ENCODE data around the gene TRAF7.
"Not testable (repeated sequence)": the region's sequence is repeated elsewhere in the genome, so short reads cannot be mapped to it uniquely, and the experiment has no call there.

The TRAF7 gene

GRCh38 chr16:2117960-2118722 is 37.4 kb upstream of the TRAF7 start:
- no CpG with 5 or more reads among the region's 35 CpGs for WGBS, 2 donors (ENCODE audit: extremely low coverage in 2 of 2, insufficient read length in 2 of 2, insufficient replicate concordance in 1 of 2)
- not testable (repeated sequence) for H3K4me1 ChIP-seq (ENCODE audit: control insufficient read depth in 2 of 2, insufficient read depth in 1 of 2, low read depth in 1 of 2, low read length in 2 of 2); H3K23ac ChIP-seq (ENCODE audit: low read depth, low read length, poor library complexity); H3K4me3 ChIP-seq (ENCODE audit: low read length in 2 of 2); H4K8ac ChIP-seq (ENCODE audit: low read depth, low read length); H4K91ac ChIP-seq (ENCODE audit: low read depth, low read length, poor library complexity); H3K36me3 ChIP-seq (replicated peaks in 1 of 2; ENCODE audit: control insufficient read depth in 2 of 2, insufficient read depth in 2 of 2, low read length in 2 of 2); H2AFZ ChIP-seq (ENCODE audit: low read length); H3K27me3 ChIP-seq (ENCODE audit: control insufficient read depth in 3 of 3, insufficient read depth in 3 of 3, low read depth in 1 of 3, low read length in 3 of 3); H2BK15ac ChIP-seq (ENCODE audit: low read length); H2BK120ac ChIP-seq (ENCODE audit: low read depth, low read length); H3K27ac ChIP-seq (replicated peaks; ENCODE audit: low read length); H3K4me2 ChIP-seq (ENCODE audit: insufficient read depth, low read length, poor library complexity, severe bottlenecking); H3K79me1 ChIP-seq (ENCODE audit: low read depth, low read length); H3K9ac ChIP-seq (ENCODE audit: low read depth, low read length, poor library complexity); H3K18ac ChIP-seq (ENCODE audit: low read length); H3K4ac ChIP-seq (ENCODE audit: low read length); H2BK12ac ChIP-seq (ENCODE audit: low read length); H2AK5ac ChIP-seq (ENCODE audit: low read depth, low read length); DNase-seq (ENCODE audit: low spot score); H2BK5ac ChIP-seq (ENCODE audit: low read length); H3K14ac ChIP-seq (ENCODE audit: low read length); H3K9me3 ChIP-seq (replicated peaks in 1 of 2; ENCODE audit: control insufficient read depth in 2 of 2, insufficient read depth in 1 of 2, low read depth in 1 of 2, low read length in 2 of 2)

GRCh38 chr16:2121325-2121724 is 34.3 kb upstream of the TRAF7 start:
- not testable (repeated sequence) for H3K23ac ChIP-seq (ENCODE audit: low read depth, low read length, poor library complexity); H3K27me3 ChIP-seq (ENCODE audit: control insufficient read depth in 3 of 3, insufficient read depth in 3 of 3, low read depth in 1 of 3, low read length in 3 of 3); H2BK5ac ChIP-seq (ENCODE audit: low read length); H4K91ac ChIP-seq (ENCODE audit: low read depth, low read length, poor library complexity); DNase-seq (ENCODE audit: low spot score); H3K4me2 ChIP-seq (ENCODE audit: insufficient read depth, low read length, poor library complexity, severe bottlenecking); H2BK12ac ChIP-seq (ENCODE audit: low read length); H3K36me3 ChIP-seq (replicated peaks in 1 of 2; ENCODE audit: control insufficient read depth in 2 of 2, insufficient read depth in 2 of 2, low read length in 2 of 2); H3K14ac ChIP-seq (ENCODE audit: low read length); H3K27ac ChIP-seq (replicated peaks; ENCODE audit: low read length); H4K8ac ChIP-seq (ENCODE audit: low read depth, low read length); H2AK5ac ChIP-seq (ENCODE audit: low read depth, low read length); H3K4me3 ChIP-seq (ENCODE audit: low read length in 2 of 2); H3K18ac ChIP-seq (ENCODE audit: low read length); H3K9ac ChIP-seq (ENCODE audit: low read depth, low read length, poor library complexity); H2BK120ac ChIP-seq (ENCODE audit: low read depth, low read length); H3K4ac ChIP-seq (ENCODE audit: low read length); H2BK15ac ChIP-seq (ENCODE audit: low read length); H3K9me3 ChIP-seq (replicated peaks in 1 of 2; ENCODE audit: control insufficient read depth in 2 of 2, insufficient read depth in 1 of 2, low read depth in 1 of 2, low read length in 2 of 2); H2AFZ ChIP-seq (ENCODE audit: low read length); H3K79me1 ChIP-seq (ENCODE audit: low read depth, low read length)
- WGBS, 2 donors (ENCODE audit: extremely low coverage in 2 of 2, insufficient read length in 2 of 2, insufficient replicate concordance in 1 of 2) = no CpG with 5 or more reads among the region's 9 CpGs
- peaks cover 7 to 11% of the 10 kb centered on the region in 2 donors for H3K4me1 ChIP-seq (ENCODE audit: control insufficient read depth in 2 of 2, insufficient read depth in 1 of 2, low read depth in 1 of 2, low read length in 2 of 2)

- H3K36me3 ChIP-seq (replicated peaks in 1 of 2; ENCODE audit: control insufficient read depth in 2 of 2, insufficient read depth in 2 of 2, low read length in 2 of 2) = no peaks in the 10 kb centered on the region
- H3K4ac ChIP-seq (ENCODE audit: low read length) = no peak overlapping the region
- DNase-seq (ENCODE audit: low spot score) = no peak
- peaks cover 7 to 11% of the 10 kb centered on the region in 2 donors for H3K4me1 ChIP-seq (ENCODE audit: control insufficient read depth in 2 of 2, insufficient read depth in 1 of 2, low read depth in 1 of 2, low read length in 2 of 2)
- H3K9ac ChIP-seq (ENCODE audit: low read depth, low read length, poor library complexity) = no peak overlapping the region
- peaks cover 6% of the 10 kb centered on the region for H3K79me1 ChIP-seq (ENCODE audit: low read depth, low read length)
- H3K14ac ChIP-seq (ENCODE audit: low read length) = peak overlapping the region; percentile 21
- no peak overlapping the region for H2AFZ ChIP-seq (ENCODE audit: low read length)
- H3K27me3 ChIP-seq (ENCODE audit: control insufficient read depth in 3 of 3, insufficient read depth in 3 of 3, low read depth in 1 of 3, low read length in 3 of 3) = no peaks in the 10 kb centered on the region
- no CpG with 5 or more reads among the region's 19 CpGs for WGBS, 2 donors (ENCODE audit: extremely low coverage in 2 of 2, insufficient read length in 2 of 2, insufficient replicate concordance in 1 of 2)
- H3K4me3 ChIP-seq (ENCODE audit: low read length in 2 of 2) = no peak overlapping the region
- no peak overlapping the region for H2BK120ac ChIP-seq (ENCODE audit: low read depth, low read length)
- no peak overlapping the region for H4K8ac ChIP-seq (ENCODE audit: low read depth, low read length)
- H2BK5ac ChIP-seq (ENCODE audit: low read length) = no peak overlapping the region
- no peak overlapping the region for H2AK5ac ChIP-seq (ENCODE audit: low read depth, low read length)
- no peak overlapping the region for H3K4me2 ChIP-seq (ENCODE audit: insufficient read depth, low read length, poor library complexity, severe bottlenecking)
- no peak overlapping the region for H3K18ac ChIP-seq (ENCODE audit: low read length)
- H3K9me3 ChIP-seq (replicated peaks in 1 of 2; ENCODE audit: control insufficient read depth in 2 of 2, insufficient read depth in 1 of 2, low read depth in 1 of 2, low read length in 2 of 2) = no peaks in the 10 kb centered on the region
- H2BK15ac ChIP-seq (ENCODE audit: low read length) = no peak overlapping the region
- H3K23ac ChIP-seq (ENCODE audit: low read depth, low read length, poor library complexity) = no peak overlapping the region
- H3K27ac ChIP-seq (replicated peaks; ENCODE audit: low read length) = no peak overlapping the region
- H4K91ac ChIP-seq (ENCODE audit: low read depth, low read length, poor library complexity) = no peak overlapping the region
- no peak overlapping the region for H2BK12ac ChIP-seq (ENCODE audit: low read length)
These were observed 33.7 kb upstream of the TRAF7 start for GRCh38 chr16:2121853-2122252.

GRCh38 chr16:2122429-2122828 is 33.2 kb upstream of the TRAF7 start:
- Histone ChIP-seq H4K91ac (ENCODE audit: low read depth, low read length, poor library complexity) (peak overlapping the region; percentile 64), H3K4me1 (ENCODE audit: control insufficient read depth in 2 of 2, insufficient read depth in 1 of 2, low read depth in 1 of 2, low read length in 2 of 2) (peaks cover 7 to 15% of the 10 kb centered on the region in 2 donors), H3K9me3 (replicated peaks in 1 of 2; ENCODE audit: control insufficient read depth in 2 of 2, insufficient read depth in 1 of 2, low read depth in 1 of 2, low read length in 2 of 2) (no peaks in the 10 kb centered on the region), H3K23ac (ENCODE audit: low read depth, low read length, poor library complexity) (no peak overlapping the region), H3K4me3 (ENCODE audit: low read length in 2 of 2) (no peak overlapping the region), H3K9ac (ENCODE audit: low read depth, low read length, poor library complexity) (no peak overlapping the region), H3K4me2 (ENCODE audit: insufficient read depth, low read length, poor library complexity, severe bottlenecking) (no peak overlapping the region), H2BK5ac (ENCODE audit: low read length) (no peak overlapping the region), H3K79me1 (ENCODE audit: low read depth, low read length) (peaks cover 11% of the 10 kb centered on the region), H3K27me3 (ENCODE audit: control insufficient read depth in 3 of 3, insufficient read depth in 3 of 3, low read depth in 1 of 3, low read length in 3 of 3) (no peaks in the 10 kb centered on the region), H3K27ac (replicated peaks; ENCODE audit: low read length) (no peak overlapping the region), H4K8ac (ENCODE audit: low read depth, low read length) (no peak overlapping the region), H3K14ac (ENCODE audit: low read length) (no peak overlapping the region), H3K18ac (ENCODE audit: low read length) (no peak overlapping the region), H3K36me3 (replicated peaks in 1 of 2; ENCODE audit: control insufficient read depth in 2 of 2, insufficient read depth in 2 of 2, low read length in 2 of 2) (no peaks in the 10 kb centered on the region), H2BK15ac (ENCODE audit: low read length) (no peak overlapping the region), H2AFZ (ENCODE audit: low read length) (no peak overlapping the region), H2BK120ac (ENCODE audit: low read depth, low read length) (no peak overlapping the region), H2AK5ac (ENCODE audit: low read depth, low read length) (peak overlapping the region; percentile 79), H3K4ac (ENCODE audit: low read length) (no peak overlapping the region), H2BK12ac (ENCODE audit: low read length) (no peak overlapping the region)
- no CpG with 5 or more reads among the region's 17 CpGs for WGBS, 2 donors (ENCODE audit: extremely low coverage in 2 of 2, insufficient read length in 2 of 2, insufficient replicate concordance in 1 of 2)
- no peak for DNase-seq (ENCODE audit: low spot score)
